GM19043 (cell line): ENCODE measurements around the gene TFPI.
"Not testable (repeated sequence)": the region's sequence is repeated elsewhere in the genome, so short reads cannot be mapped to it uniquely, and the experiment has no call there.

Experiments used
- ATAC-seq: cut with Tn5 transposase; IDR thresholded peaks from one replicate; pipeline ENCODE4 v1.9.1; 2021; ENCODE audit warnings: low read depth; ENCODE audit not compliant: unreplicated experiment

TFPI gene

DNA sequence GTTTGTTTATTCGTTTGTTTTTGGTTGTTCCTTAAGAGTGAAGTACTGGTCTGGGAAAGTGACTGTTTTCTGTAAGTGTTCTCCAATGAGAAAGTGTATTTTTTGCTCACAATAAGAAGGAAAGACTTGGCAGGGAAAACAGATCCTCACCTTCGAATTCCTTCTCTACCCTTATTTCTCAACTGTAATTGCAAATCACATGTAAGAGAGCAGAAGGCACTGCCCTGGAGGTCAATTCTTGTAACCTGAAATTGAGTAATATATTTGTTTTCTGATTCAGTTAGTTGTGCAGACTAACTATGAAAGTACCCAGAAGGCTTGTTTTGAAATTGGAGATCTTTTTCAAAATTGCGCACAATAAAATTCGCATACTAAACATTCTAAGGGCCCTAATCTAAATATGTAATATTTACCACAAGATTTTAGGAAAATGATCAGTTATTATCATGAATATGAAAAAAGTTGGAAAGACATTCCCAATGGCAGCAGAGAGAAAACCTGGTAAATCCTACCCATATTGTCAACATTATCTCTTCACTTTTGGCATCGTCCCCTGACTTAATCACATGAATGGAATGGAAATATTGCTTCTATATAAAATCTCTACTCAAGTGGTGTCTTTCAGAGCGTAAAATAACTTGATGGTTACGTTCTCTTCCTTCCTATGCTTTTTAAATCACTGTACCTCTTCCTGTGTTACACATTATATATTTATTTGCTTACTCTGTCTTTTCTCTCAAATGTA lies 24.1 kb downstream of the TFPI start:
- ATAC-seq = no peak

DNA sequence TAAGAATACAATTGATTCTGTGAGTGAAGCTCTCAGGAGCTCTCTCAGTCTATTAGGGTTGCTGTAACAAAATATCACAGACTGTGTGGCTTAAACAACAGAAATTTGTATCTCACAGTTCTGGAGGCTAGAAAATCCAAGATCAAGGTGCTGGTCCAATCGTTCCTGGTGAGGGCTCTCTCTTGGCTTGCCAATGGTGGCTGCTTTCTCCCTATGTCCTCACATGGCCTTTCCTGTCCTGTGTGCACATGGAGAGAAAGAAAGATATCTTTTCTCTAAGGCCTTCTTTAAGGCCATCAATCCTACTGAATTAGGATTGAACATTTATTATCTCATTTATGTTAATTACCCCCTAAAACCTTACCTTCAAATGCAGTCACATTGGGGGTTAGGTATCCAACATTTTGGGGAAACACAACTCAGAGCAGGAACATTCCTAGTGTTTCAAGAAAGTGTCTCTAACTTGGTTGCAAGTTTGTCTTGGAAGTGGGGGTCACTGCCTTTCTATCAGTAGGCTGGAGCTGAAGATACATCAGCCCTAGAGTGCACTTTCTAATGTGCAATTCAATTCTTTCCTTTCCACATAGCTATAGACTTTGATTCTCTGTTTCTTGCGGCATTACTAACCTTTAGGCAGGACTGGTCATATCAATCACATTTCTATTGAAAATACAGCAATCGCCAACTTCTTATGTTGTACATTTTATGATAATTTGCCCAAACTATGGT lies 24.8 kb downstream of the TFPI start:
- ATAC-seq = no peak

- ATAC-seq = no peak
Measured at GRCh38 chr2:187528042-187528441, 26.2 kb downstream of the TFPI start.

- ATAC-seq = no peak
Measured at GRCh38 chr2:187527262-187527661, 27.0 kb downstream of the TFPI start.

GRCh38 chr2:187526792-187527191 lies 27.4 kb downstream of the TFPI start:
- ATAC-seq = no peak

GRCh38 chr2:187525163-187525900 lies 28.9 kb downstream of the TFPI start:
- no peak for ATAC-seq

DNA sequence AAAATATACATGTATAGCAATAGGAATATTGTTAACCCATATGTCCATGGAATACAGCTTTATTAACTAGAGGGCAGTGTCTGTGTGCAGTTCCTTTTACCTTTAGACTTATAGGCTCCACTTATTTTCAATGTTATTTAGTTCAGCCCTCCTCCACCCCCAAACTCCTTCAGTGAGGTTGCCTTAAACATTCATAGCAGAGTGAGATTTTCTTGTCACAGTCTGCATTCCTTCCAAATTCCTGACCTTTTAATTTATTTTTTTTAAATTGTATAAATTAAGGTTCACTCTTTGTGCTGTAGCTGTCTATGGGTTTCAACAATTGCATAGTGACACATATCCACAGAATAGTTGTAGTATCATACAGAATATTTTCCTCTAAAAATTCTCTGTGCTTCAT lies 30.9 kb downstream of the TFPI start:
- no peak for ATAC-seq

DNA sequence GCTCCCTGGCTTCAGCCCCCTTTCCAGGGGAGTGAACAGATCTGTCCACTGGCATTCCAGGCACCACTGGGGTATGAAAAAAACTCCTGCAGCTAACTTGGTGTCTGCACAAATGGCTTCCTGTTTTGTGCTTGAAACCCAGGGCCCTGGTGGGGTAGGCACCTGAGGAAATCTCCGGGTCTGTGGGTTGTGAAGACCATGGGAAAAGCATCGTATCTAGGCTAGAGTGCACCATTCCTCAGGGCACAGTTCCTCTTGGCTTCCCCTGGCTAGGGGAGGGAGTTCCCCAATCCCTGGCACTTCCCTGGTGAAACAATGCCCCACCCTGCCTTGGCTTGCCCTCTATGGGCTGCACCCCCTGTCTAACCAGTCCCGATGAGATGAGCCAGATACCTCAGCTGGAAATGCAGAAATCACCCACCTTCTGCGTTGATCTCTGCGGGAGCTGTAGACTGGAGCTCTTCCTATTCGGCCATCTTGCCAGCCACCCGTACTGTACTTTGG lies 34.1 kb downstream of the TFPI start:
- no peak for ATAC-seq

GRCh38 chr2:187519419-187520120 lies 34.7 kb downstream of the TFPI start:
- ATAC-seq = no peak

GRCh38 chr2:187517750-187518361 lies 36.4 kb downstream of the TFPI start:
- not testable (repeated sequence) for ATAC-seq

DNA sequence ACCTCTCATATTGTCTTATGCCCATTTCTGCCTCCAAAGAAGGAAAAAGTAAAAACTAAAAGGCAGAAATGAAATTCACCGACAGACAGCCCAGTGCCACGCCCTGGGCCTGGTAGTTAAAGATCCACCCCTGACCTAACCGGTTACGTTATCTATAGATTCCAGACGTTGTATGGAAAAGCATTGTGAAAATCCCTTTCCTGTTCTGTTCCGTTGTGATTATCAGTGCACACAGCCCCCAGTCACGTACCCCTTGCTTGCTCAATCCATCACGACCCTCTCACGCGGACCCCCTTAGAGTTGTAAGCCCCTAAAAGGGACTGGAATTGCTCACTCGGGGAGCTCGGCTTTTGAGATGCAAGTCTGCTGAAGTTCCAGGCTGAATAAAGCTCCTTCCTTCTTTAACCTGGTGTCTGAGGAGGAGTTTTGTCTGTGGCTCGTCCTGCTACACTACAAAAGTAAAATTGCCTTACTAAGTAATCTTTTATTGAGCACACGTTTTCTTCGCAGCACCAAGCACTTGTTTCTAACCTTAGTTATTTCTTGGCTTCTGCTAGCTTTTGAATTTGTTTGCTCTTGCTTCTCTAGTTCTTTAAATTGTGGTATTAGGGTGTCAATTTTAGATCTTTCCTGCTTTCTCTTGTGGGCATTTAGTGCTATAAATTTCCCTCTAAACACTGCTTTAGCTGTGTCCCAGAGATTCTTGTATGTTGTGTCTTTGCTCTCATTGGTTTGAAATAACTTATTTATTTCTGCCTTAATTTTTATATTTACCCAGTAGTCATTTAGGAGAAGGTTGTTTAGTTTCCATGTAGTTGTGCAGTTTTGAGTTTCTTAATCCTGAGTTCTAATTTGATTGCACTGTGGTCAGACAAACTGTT lies 37.4 kb downstream of the TFPI start:
- not testable (repeated sequence) for ATAC-seq

DNA sequence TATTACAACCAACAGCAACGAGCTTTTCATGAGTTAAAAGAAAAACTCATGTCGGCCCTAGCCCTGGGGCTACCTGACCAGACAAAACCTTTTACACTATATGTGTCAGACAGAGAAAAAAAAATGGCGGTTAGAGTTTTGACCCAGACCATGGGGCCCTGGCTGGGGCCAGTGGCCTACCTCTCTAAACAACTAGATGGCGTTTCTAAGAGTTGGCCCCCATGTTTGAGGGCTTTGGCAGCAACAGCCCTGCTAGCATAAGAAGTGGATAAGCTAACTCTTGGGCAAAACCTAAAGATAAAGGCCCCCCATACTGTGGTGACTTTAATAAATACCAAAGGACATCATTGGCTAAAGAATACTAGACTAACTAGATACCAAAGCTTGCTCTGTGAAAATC lies 39.3 kb downstream of the TFPI start:
- no peak for ATAC-seq

- not testable (repeated sequence) for ATAC-seq
Measured at GRCh38 chr2:187514235-187514829, 39.9 kb downstream of the TFPI start.

DNA sequence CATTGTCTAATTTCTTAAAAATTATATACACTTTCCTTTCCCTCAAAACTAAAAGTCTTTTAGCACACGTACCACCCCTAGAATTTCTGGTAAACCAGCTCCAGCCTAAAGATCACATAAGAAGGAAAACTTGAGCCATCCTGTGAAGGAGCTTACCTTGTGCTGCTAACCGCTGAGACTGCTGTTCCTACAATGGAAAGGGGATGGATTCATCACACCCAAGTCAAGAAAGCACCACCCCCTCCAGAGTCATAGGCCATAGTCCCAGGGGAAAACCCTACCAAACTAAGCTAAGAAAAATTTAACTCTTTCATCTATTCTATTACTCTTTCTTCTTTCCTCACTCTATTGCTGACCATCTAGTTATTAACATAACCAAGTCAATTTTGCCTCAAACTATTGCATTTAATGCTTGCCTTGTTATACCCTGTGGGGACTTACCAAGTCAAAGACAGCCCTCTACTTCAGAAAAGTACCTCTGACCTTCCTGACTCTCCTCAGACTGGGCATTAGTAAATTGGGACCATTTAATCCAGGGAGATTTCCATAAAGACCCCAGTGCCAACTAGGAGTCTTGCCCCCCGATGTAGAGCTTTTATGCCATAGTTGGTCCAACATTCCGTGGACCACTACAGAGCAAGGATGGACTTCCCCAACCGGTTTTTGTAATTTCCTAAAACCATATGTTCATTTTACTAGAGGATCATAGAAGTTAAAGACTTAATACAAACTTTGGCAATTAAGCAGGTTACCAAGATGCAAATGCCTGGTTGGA lies 40.6 kb downstream of the TFPI start:
- ATAC-seq = not testable (repeated sequence)

GRCh38 chr2:187511356-187512315 lies 42.6 kb downstream of the TFPI start:
- ATAC-seq = no peak

GRCh38 chr2:187510419-187511355 lies 43.5 kb downstream of the TFPI start:
- ATAC-seq = not testable (repeated sequence)
